ENCODE measurements around the gene ELOA.

Gene ELOA

GRCh38 chr1:23743287-23744152 lies at the start of gene ELOA:
Gene ELOA, plus strand, starts transcription at chr1:23743471. Its CDS starts 33 bp downstream, at chr1:23743504.
- CTCF ChIA-PET = interaction anchor here (0.6 to 1.9 kb wide), 5 partner anchors 12 to 532 kb away, joined by 3 to 7 read pairs (median 4); partner anchors contain the start of gene RPL11
- H3K4me1 Mint-ChIP-seq = peaks cover 48% of the 10 kb centered on the region
- peak within 1 kb of the TSS; percentile 93 for H3K27ac Mint-ChIP-seq
- peak within 1 kb of the TSS; percentile 91 for H3K4me3 Mint-ChIP-seq
- H3K9me3 Mint-ChIP-seq = no peaks in the 10 kb centered on the region
- H3K36me3 Mint-ChIP-seq = peaks cover 22% of the 10 kb centered on the region
- H3K27me3 Mint-ChIP-seq = no peaks in the 10 kb centered on the region
- DNase-seq = peak; percentile 88

GRCh38 chr1:23693599-23693998 lies 49.7 kb upstream of the ELOA start:
- Mint-ChIP-seq H3K4me1 (peaks cover 69% of the 10 kb centered on the region), H3K9me3 (no peaks in the 10 kb centered on the region), H3K4me3 (peak overlapping the region; percentile 95), H3K27me3 (no peaks in the 10 kb centered on the region), H3K27ac (no peak overlapping the region), H3K36me3 (peaks cover 62% of the 10 kb centered on the region)
- CTCF ChIA-PET = interaction anchor here (1.2 kb wide), 2 partner anchors 9 to 148 kb away, joined by 3 read pairs; no protein-coding TSS in a partner anchor
- no peak for DNase-seq

GRCh38 chr1:23694371-23694770 lies 48.9 kb upstream of the ELOA start:
- Mint-ChIP-seq H3K4me1 (peaks cover 70% of the 10 kb centered on the region), H3K27me3 (no peaks in the 10 kb centered on the region), H3K9me3 (no peaks in the 10 kb centered on the region), H3K27ac (no peak overlapping the region), H3K36me3 (peaks cover 65% of the 10 kb centered on the region), H3K4me3 (peak overlapping the region; percentile 39)
- CTCF ChIA-PET = interaction anchor here (1.2 kb wide), 2 partner anchors 8 to 149 kb away, joined by 3 read pairs; no protein-coding TSS in a partner anchor
- DNase-seq = no peak

- DNase-seq = no peak
- H3K4me3 Mint-ChIP-seq = no peak overlapping the region
- H3K27ac Mint-ChIP-seq = no peak overlapping the region
- H3K9me3 Mint-ChIP-seq = no peaks in the 10 kb centered on the region
- H3K36me3 Mint-ChIP-seq = peaks cover 74% of the 10 kb centered on the region
- peaks cover 74% of the 10 kb centered on the region for H3K4me1 Mint-ChIP-seq
- CTCF ChIA-PET = no interaction called here
- no peaks in the 10 kb centered on the region for H3K27me3 Mint-ChIP-seq
These were observed 47.6 kb upstream of the ELOA start for GRCh38 chr1:23695667-23696066.

GRCh38 chr1:23696335-23696989 lies 46.8 kb upstream of the ELOA start:
- peaks cover 73% of the 10 kb centered on the region for H3K4me1 Mint-ChIP-seq
- no peak for DNase-seq
- no peaks in the 10 kb centered on the region for H3K9me3 Mint-ChIP-seq
- H3K27ac Mint-ChIP-seq = no peak overlapping the region
- no peaks in the 10 kb centered on the region for H3K27me3 Mint-ChIP-seq
- H3K4me3 Mint-ChIP-seq = no peak overlapping the region
- peaks cover 77% of the 10 kb centered on the region for H3K36me3 Mint-ChIP-seq
- CTCF ChIA-PET = no interaction called here

GRCh38 chr1:23698466-23698865 lies 44.8 kb upstream of the ELOA start:
- Mint-ChIP-seq H3K4me3 (no peak overlapping the region), H3K27ac (no peak overlapping the region), H3K9me3 (no peaks in the 10 kb centered on the region), H3K4me1 (peaks cover 54% of the 10 kb centered on the region), H3K36me3 (peaks cover 70% of the 10 kb centered on the region), H3K27me3 (no peaks in the 10 kb centered on the region)
- DNase-seq = no peak
- CTCF ChIA-PET = interaction anchor here (0.8 to 1.7 kb wide), 3 partner anchors 45 to 201 kb away, joined by 3 to 7 read pairs (median 4); partner anchors contain the start of gene ELOA

- no peak for DNase-seq
- H3K36me3 Mint-ChIP-seq = peaks cover 62% of the 10 kb centered on the region
- H3K4me3 Mint-ChIP-seq = no peak overlapping the region
- peaks cover 43% of the 10 kb centered on the region for H3K4me1 Mint-ChIP-seq
- CTCF ChIA-PET = interaction anchor here (0.8 to 1.7 kb wide), 4 partner anchors 8 to 202 kb away, joined by 3 to 7 read pairs (median 4); partner anchors contain the start of genes ELOA and RPL11
- H3K9me3 Mint-ChIP-seq = no peaks in the 10 kb centered on the region
- H3K27ac Mint-ChIP-seq = no peak overlapping the region
- no peaks in the 10 kb centered on the region for H3K27me3 Mint-ChIP-seq
These were observed 43.7 kb upstream of the ELOA start for GRCh38 chr1:23699280-23700179.

- Mint-ChIP-seq H3K4me1 (peaks cover 25% of the 10 kb centered on the region), H3K4me3 (no peak overlapping the region), H3K27ac (no peak overlapping the region), H3K27me3 (no peaks in the 10 kb centered on the region), H3K9me3 (no peaks in the 10 kb centered on the region), H3K36me3 (peaks cover 48% of the 10 kb centered on the region)
- DNase-seq = no peak
- CTCF ChIA-PET = no interaction called here
These were observed 42.0 kb upstream of the ELOA start for GRCh38 chr1:23701310-23701709.

- Mint-ChIP-seq H3K4me3 (no peak overlapping the region), H3K9me3 (no peaks in the 10 kb centered on the region), H3K36me3 (peaks cover 42% of the 10 kb centered on the region), H3K4me1 (peaks cover 19% of the 10 kb centered on the region), H3K27ac (no peak overlapping the region), H3K27me3 (no peaks in the 10 kb centered on the region)
- CTCF ChIA-PET = interaction anchor here (0.6 to 1.1 kb wide), 3 partner anchors 8 to 28 kb away, joined by 3 to 5 read pairs (median 3); partner anchors contain the start of gene RPL11
- no peak for DNase-seq
These were observed 41.3 kb upstream of the ELOA start for GRCh38 chr1:23701996-23702395.

- Mint-ChIP-seq H3K9me3 (no peaks in the 10 kb centered on the region), H3K4me1 (peaks cover under 1% of the 10 kb centered on the region), H3K27me3 (no peaks in the 10 kb centered on the region), H3K27ac (no peak overlapping the region), H3K36me3 (peaks cover 20% of the 10 kb centered on the region), H3K4me3 (no peak overlapping the region)
- no peak for DNase-seq
- CTCF ChIA-PET = no interaction called here
These were observed 38.3 kb upstream of the ELOA start for GRCh38 chr1:23704834-23705495.

GRCh38 chr1:23709229-23709628 lies 34.0 kb upstream of the ELOA start:
- Mint-ChIP-seq H3K4me3 (no peak overlapping the region), H3K9me3 (no peaks in the 10 kb centered on the region), H3K4me1 (no peaks in the 10 kb centered on the region), H3K27me3 (no peaks in the 10 kb centered on the region), H3K27ac (no peak overlapping the region), H3K36me3 (peaks cover 5% of the 10 kb centered on the region)
- CTCF ChIA-PET = no interaction called here
- DNase-seq = no peak

- H3K4me1 Mint-ChIP-seq = no peaks in the 10 kb centered on the region
- no peaks in the 10 kb centered on the region for H3K9me3 Mint-ChIP-seq
- CTCF ChIA-PET = no interaction called here
- no peaks in the 10 kb centered on the region for H3K36me3 Mint-ChIP-seq
- H3K4me3 Mint-ChIP-seq = no peak overlapping the region
- H3K27me3 Mint-ChIP-seq = no peaks in the 10 kb centered on the region
- no peak for DNase-seq
- H3K27ac Mint-ChIP-seq = no peak overlapping the region
These were observed 24.8 kb upstream of the ELOA start for GRCh38 chr1:23718482-23718881.

GRCh38 chr1:23719162-23719820 lies 24.0 kb upstream of the ELOA start:
- DNase-seq = no peak
- no peaks in the 10 kb centered on the region for H3K27me3 Mint-ChIP-seq
- CTCF ChIA-PET = no interaction called here
- H3K4me3 Mint-ChIP-seq = no peak overlapping the region
- H3K4me1 Mint-ChIP-seq = no peaks in the 10 kb centered on the region
- no peaks in the 10 kb centered on the region for H3K36me3 Mint-ChIP-seq
- H3K9me3 Mint-ChIP-seq = no peaks in the 10 kb centered on the region
- H3K27ac Mint-ChIP-seq = no peak overlapping the region
